Tibial nerve (tissue), 4 donors: Measurements from ENCODE around the gene SDK2. TPM values are rescaled to one million over a fixed set of nuclear protein-coding genes. Genes with fewer than 3 reads are reported as not detected.

Experiments used
- DNase-seq, 2 donors: peaks; one replicate each; pipeline ENCODE4 v3.0.0-alpha.2; 2019; ENCODE audit warnings: low spot score in 2 of 2
- H3K27ac ChIP-seq, 4 donors: fragments of 200-600 bp; sonication (generic) in 3 of 4; one replicate each; pipeline ENCODE4 v1.5.1; 2017 to 2019; ENCODE audit warnings: mild to moderate bottlenecking in 1 of 4
- H3K27me3 ChIP-seq, 2 donors: fragments of 200-600 bp; sonication (generic) in 1 of 2; one replicate each; pipeline versions ENCODE4 v1.5.1 to v1.6.0; 2017 to 2019
- H3K36me3 ChIP-seq, 3 donors: fragments of 200-600 bp; sonication (generic); one replicate each; pipeline ENCODE4 v1.5.1; 2018 to 2019
- H3K4me1 ChIP-seq, 4 donors: fragments of 200-600 bp; sonication (generic) in 3 of 4; one replicate each; pipeline ENCODE4 v1.5.1; 2017 to 2019
- H3K4me3 ChIP-seq, 4 donors: fragments of 200-600 bp; sonication (generic) in 3 of 4; one replicate each; pipeline ENCODE4 v1.5.1; 2017 to 2019; ENCODE audit warnings: mild to moderate bottlenecking in 1 of 4, moderate library complexity in 1 of 4
- H3K9me3 ChIP-seq, 4 donors: fragments of 200-600 bp; sonication (generic) in 3 of 4; one replicate each; pipeline ENCODE4 v1.5.1; 2017 to 2019
- CTCF ChIP-seq, 5 experiments: fragments of 200-600 bp in 3 of 5; fragments of 450-650 bp in 2 of 5; sonication (generic) in 3 of 5; IDR thresholded peaks; one replicate each; pipeline ENCODE4 v1.5.1; 2016 to 2019; ENCODE audit warnings: antibody characterized with exemption in 5 of 5, mild to moderate bottlenecking in 3 of 5, moderate library complexity in 2 of 5
- EP300 ChIP-seq, 2 donors: sonication (generic); formaldehyde crosslinking; IDR thresholded peaks; one replicate each; pipeline ENCODE4 v1.6.1; 2017; ENCODE audit warnings: antibody characterized with exemption in 2 of 2, mild to moderate bottlenecking in 1 of 2
- POLR2A ChIP-seq, 2 donors: fragments of 450-650 bp; IDR thresholded peaks; one replicate each; pipeline ENCODE4 v1.6.1; 2017; ENCODE audit warnings: antibody characterized with exemption in 2 of 2, mild to moderate bottlenecking in 2 of 2, moderate library complexity in 2 of 2
- WGBS, 2 donors: methylation state at CpG; one replicate each; pipeline ENCODE4 v1.1.5; 2018; 5-methylcytosine and 5-hydroxymethylcytosine counted together
- total RNA-seq, 4 donors: library from RNA; depleted of rRNA; stranded (reverse); fragments of >200 nt; gene quantifications; one replicate each; pipeline ENCODE4 v1.1.0, GENCODE V29; 2016

The SDK2 gene
- total RNA-seq, 4 donors from 2014 or later: 3.1 to 6.3 (median 4.6) TPM

DNA sequence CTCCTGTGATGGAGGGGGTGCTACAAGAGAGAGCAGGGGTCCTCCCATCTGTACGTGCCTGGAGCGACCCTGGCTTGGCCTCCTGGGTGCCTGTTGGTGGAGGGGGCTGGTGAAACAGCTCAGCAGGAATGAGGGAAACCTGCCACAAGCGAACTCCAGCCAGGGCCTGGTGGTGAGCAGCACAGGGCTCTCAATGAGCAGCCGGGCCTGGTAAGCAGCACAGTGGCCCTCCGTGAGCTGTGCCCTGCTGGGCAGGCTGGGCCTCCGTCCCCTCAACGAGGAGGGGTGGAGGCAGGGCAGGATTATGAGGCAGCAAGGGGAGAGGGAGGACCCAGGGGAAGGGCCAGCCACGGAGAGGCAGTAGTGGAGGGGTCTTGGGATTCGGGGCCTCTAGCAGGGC is 101.9 kb downstream of the SDK2 start:
- no peak for DNase-seq
- no peak overlapping the region for H3K4me3 ChIP-seq
- no peak overlapping the region for H3K27ac ChIP-seq
- peaks cover 0 to 9% (median 0%) of the 10 kb centered on the region in 4 donors for H3K4me1 ChIP-seq
- H3K9me3 ChIP-seq: no peaks in the 10 kb centered on the region
- H3K36me3 ChIP-seq: no peaks in the 10 kb centered on the region
- 68 to 71% methylated on average over 9 of the region's 9 CpGs for WGBS, 2 donors
- no peaks in the 10 kb centered on the region for H3K27me3 ChIP-seq
- no peak for TF ChIP-seq EP300 (IDR thresholded peaks at IDR 0.05)
- TF ChIP-seq POLR2A (IDR thresholded peaks at IDR 0.05): no peak
- no peak for TF ChIP-seq CTCF (IDR thresholded peaks at IDR 0.05)

DNA sequence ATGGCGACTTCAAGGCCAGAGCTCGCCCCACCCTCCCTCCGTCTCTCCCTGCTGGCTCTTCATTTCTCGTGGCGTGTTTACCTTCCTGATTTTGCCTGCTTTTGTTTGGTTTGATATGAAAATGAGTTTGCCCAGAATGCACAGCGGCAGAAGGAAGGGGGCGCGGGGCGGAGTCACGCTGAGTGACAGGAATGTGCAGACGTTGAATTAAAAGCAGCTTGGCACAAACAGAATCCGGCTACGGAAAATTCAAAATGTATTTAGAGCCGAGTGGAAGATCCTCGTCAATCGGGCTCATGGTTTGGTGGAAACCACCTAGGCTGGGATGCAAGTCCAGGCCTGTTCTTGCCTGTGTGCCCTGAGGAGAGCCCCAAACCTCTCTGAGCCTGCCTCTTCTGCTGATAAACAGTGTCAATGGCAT is 102.7 kb downstream of the SDK2 start:
- no peak for DNase-seq
- peaks cover 0 to 15% (median 0%) of the 10 kb centered on the region in 4 donors for H3K4me1 ChIP-seq

DNA sequence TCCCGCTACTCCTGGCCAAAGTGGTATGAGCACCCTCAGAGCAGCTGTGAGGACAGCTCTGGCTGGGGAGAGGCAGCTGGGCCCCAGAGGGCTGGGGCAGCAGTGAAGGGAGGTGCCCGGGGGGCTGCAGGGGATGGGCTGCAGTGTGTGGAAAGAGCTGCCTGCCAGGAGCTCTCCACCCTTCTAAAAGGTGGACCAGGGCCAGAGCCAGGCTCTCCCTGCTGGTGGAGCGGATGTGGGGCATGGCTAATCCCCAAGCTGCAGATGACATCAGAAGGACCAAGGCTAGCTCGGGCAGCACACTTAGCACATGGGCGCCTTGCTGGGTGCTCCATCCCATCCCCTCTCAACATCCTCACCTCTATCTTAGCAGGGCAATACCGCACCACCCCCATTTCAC is 103.1 kb downstream of the SDK2 start:
- Histone ChIP-seq H3K4me3 (no peak overlapping the region), H3K9me3 (no peaks in the 10 kb centered on the region), H3K27ac (no peak overlapping the region), H3K27me3 (no peaks in the 10 kb centered on the region), H3K36me3 (no peaks in the 10 kb centered on the region), H3K4me1 (peaks cover 0 to 15% (median 0%) of the 10 kb centered on the region in 4 donors)
- WGBS, 2 donors: 84 to 86% methylated on average over 3 to 6 of the region's 6 CpGs
- TF ChIP-seq CTCF (IDR thresholded peaks at IDR 0.05) (no peak), POLR2A (IDR thresholded peaks at IDR 0.05) (no peak), EP300 (IDR thresholded peaks at IDR 0.05) (no peak)
- no peak for DNase-seq

More for the DNA sequence above, 102.7 kb downstream of the SDK2 start:
- no peaks in the 10 kb centered on the region for H3K36me3 ChIP-seq
- 82 to 84% methylated on average over 16 of the region's 16 CpGs for WGBS, 2 donors
- no peak overlapping the region for H3K27ac ChIP-seq
- H3K9me3 ChIP-seq: no peaks in the 10 kb centered on the region
- TF ChIP-seq EP300 (IDR thresholded peaks at IDR 0.05): no peak
- no peak for TF ChIP-seq POLR2A (IDR thresholded peaks at IDR 0.05)
- TF ChIP-seq CTCF (IDR thresholded peaks at IDR 0.05): no peak
- no peaks in the 10 kb centered on the region for H3K27me3 ChIP-seq
- H3K4me3 ChIP-seq: no peak overlapping the region

GRCh38 chr17:73539166-73539565 is 105.1 kb downstream of the SDK2 start:
- H3K4me3 ChIP-seq: no peak overlapping the region
- no peak overlapping the region for H3K27ac ChIP-seq
- no peak for DNase-seq
- H3K27me3 ChIP-seq: no peaks in the 10 kb centered on the region
- H3K9me3 ChIP-seq: no peaks in the 10 kb centered on the region
- no peak for TF ChIP-seq EP300 (IDR thresholded peaks at IDR 0.05)
- TF ChIP-seq CTCF (IDR thresholded peaks at IDR 0.05): no peak
- TF ChIP-seq POLR2A (IDR thresholded peaks at IDR 0.05): no peak
- peaks cover 0 to 15% (median 0%) of the 10 kb centered on the region in 4 donors for H3K4me1 ChIP-seq
- WGBS, 2 donors: 47 to 52% methylated on average over 9 of the region's 9 CpGs
- no peaks in the 10 kb centered on the region for H3K36me3 ChIP-seq

- no peak overlapping the region for H3K4me3 ChIP-seq
- no peaks in the 10 kb centered on the region for H3K27me3 ChIP-seq
- TF ChIP-seq POLR2A (IDR thresholded peaks at IDR 0.05): no peak
- no peak for TF ChIP-seq EP300 (IDR thresholded peaks at IDR 0.05)
- no peak for TF ChIP-seq CTCF (IDR thresholded peaks at IDR 0.05)
- no peaks in the 10 kb centered on the region for H3K36me3 ChIP-seq
- H3K27ac ChIP-seq: no peak overlapping the region
- no peaks in the 10 kb centered on the region for H3K9me3 ChIP-seq
- peaks cover 0 to 22% (median 0%) of the 10 kb centered on the region in 4 donors for H3K4me1 ChIP-seq
- no peak for DNase-seq
- WGBS, 2 donors: 78 to 82% methylated on average over 7 of the region's 7 CpGs
Observed at GRCh38 chr17:73538445-73538844, 105.8 kb downstream of the SDK2 start.
